Measurements from ENCODE around the gene TCF21.
"Not testable (repeated sequence)": the region's sequence is repeated elsewhere in the genome, so short reads cannot be mapped to it uniquely, and the experiment has no call there.

Gene TCF21

DNA sequence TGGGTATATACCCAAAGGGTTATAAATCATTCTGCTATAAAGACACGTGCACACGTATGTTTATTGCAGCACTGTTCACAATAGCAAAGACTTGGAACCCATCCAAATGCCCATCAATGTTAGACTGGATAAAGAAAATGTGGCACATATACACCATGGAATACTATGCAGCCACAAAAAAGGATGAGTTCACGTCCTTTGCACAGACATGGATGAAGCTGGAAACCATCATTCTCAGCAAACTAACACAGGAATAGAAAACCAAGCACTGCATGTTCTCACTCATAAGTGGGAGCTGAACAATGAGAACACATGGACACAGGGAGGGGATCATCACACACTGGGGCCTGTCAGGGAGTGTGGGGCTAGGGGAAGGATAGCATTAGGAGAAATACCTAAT, 47.4 kb downstream of the TCF21 start:
- DNase-seq, result not testable (repeated sequence)

DNA sequence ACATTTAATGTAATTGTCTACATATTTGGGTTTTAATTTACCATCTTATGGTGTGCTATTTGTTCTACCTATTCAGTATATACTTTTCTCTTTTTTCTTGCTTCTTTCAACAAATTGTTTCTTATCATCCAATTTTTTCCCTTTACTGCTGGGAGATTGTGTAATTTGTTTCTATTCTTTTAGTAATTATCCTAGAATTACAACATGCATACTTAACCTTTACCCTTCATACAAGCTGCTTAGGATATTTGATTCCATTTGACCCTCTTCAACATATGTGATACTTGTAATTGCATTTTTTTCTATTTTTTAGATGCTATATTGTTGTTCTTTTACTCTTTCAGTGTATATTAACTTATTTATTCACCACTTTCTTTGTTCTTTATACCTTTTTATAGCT, 49.0 kb downstream of the TCF21 start:
- DNase-seq, result no peak

DNA sequence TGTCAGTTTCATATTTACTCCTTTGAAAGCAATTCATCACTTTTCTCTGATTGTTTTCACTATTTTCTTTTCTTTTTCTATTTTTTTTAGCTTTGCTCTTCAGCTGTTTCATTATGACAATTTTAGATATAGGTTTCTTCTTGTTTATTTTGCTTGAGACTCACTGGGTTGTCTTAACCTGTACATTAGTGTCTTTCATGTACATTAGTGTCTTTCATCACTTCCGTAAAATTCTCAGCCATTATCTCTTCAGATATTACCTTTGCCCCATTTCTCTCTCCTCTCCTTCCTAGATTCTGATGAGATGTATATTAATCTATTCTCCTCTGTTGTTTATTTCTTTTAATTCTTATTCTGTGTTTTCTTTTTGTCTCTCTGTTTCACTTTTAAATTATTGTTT, 49.6 kb downstream of the TCF21 start:
- DNase-seq, result no peak

DNA sequence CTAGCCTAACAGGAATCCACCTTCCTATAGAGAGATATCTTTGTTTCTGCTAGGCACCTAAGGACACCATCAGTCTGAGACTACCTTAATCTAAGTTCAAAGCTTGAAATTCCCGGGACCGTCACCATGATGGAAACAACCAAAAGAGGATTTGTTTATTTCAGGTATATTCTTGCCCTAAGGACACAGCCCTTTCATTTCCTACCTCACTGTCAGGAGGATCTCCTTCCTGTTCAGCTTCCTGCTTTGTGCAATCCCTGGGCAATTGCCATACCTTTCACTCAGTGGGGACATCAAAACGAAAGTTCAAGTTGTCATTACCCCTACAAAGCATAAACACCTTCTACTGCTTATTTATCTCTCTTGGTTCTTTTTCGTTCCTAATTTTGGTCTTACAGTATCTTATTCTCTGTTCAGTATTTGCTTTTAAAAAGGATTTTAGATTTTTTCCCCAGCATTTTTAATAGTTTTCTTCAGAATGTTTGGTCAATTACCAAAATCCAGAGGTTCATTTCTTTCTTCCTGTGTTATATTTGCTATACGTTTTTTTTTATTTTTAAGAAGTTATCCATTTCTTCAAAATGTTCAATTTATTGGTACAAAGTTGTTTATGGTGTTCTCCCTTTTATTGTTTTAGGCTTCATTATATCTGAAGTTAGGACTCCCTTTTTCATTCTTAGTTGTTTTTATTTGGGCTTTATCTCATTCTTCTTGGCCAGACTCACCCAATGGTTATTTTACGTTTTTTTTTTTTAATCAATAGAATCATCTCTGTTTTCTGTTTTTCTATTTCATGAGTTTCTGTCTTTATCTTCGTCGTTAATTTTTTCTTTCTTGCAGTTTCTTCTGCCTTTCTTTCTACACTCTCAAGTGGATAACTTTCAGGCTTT, 51.1 kb downstream of the TCF21 start:
- DNase-seq, result no peak
